Transverse colon (tissue), 4 donors: ENCODE measurements around the gene GRK3. TPM values are rescaled to one million over a fixed set of nuclear protein-coding genes. Genes with fewer than 3 reads are reported as not detected.
A peak's percentile ranks its signal among the peaks of the same experiment; 100 is the strongest.

Experiments
- DNase-seq: peaks from one replicate; pipeline ENCODE4 v3.0.0-alpha.2; 2019
- H3K27ac ChIP-seq, 4 donors: fragments of 200-600 bp; sonication (generic); 2 replicates each; pipeline ENCODE4 v1.5.1; 2016 to 2018; ENCODE audit warnings: inconsistent platforms in 4 of 4
- H3K27me3 ChIP-seq: fragments of 200-600 bp; sonication (generic); 2 replicates; pipeline ENCODE4 v1.5.1; 2017; ENCODE audit warnings: inconsistent platforms
- H3K36me3 ChIP-seq, 4 donors: fragments of 200-600 bp; sonication (generic); 2 replicates each; pipeline ENCODE4 v1.5.1; 2017 to 2019; ENCODE audit warnings: inconsistent platforms in 4 of 4
- H3K4me1 ChIP-seq, 4 donors: fragments of 200-600 bp; sonication (generic); 2 replicates each; pipeline ENCODE4 v1.5.1; 2017 to 2020; ENCODE audit warnings: inconsistent platforms in 4 of 4
- H3K4me3 ChIP-seq, 4 donors: fragments of 200-600 bp; sonication (generic); 1 replicate in 1 of 4; 2 replicates in 3 of 4; pipeline versions ENCODE4 v1.5.1 to v1.6.1; 2017 to 2019; ENCODE audit warnings: inconsistent platforms in 4 of 4
- H3K9me3 ChIP-seq, 2 donors: fragments of 200-600 bp; sonication (generic); 2 replicates each; pipeline ENCODE4 v1.5.1; 2017 to 2019; ENCODE audit warnings: inconsistent platforms in 2 of 2
- EP300 ChIP-seq: sonication (generic); formaldehyde crosslinking; IDR thresholded peaks from one replicate; pipeline ENCODE4 v1.6.1; 2017; ENCODE audit warnings: antibody characterized with exemption, low read depth
- POLR2A ChIP-seq: fragments of 450-650 bp; IDR thresholded peaks from one replicate; pipeline ENCODE4 v1.6.1; 2016; ENCODE audit warnings: antibody characterized with exemption, mild to moderate bottlenecking, moderate library complexity
- POLR2AphosphoS5 ChIP-seq, 3 donors: sonication (generic); formaldehyde crosslinking; IDR thresholded peaks; one replicate each; pipeline ENCODE4 v1.6.1; 2016; ENCODE audit warnings: antibody characterized with exemption in 3 of 3
- WGBS, 2 donors: methylation state at CpG; one replicate each; pipeline ENCODE4 v1.1.5; 2018; ENCODE audit warnings: low coverage in 1 of 2; 5-methylcytosine and 5-hydroxymethylcytosine counted together
- in situ Hi-C, 4 donors: fragments of 200-750 bp; cut with MboI; loops; one replicate each; pipeline versions ENCODE4 v1.15.0 to v1.15.1; 2017; ENCODE audit warnings: low sequenced_read_pairs in 3 of 4, low pct_ligation_motif_present in 1 of 4, low pct_unique_long_range_greater_than_20kb in 1 of 4
- intact Hi-C: fragments of 100-400 bp; cut with DNase I; formaldehyde crosslinking; loops from one replicate; pipeline ENCODE4 v1.15.1; 2023; ENCODE audit warnings: low total_unique reads
- small RNA-seq, 4 donors: library from RNA; depleted of rRNA; stranded (forward); fragments of <200 nt; gene quantifications; one replicate each; pipeline ENCODE3, GENCODE V24; 2016
- total RNA-seq, 4 donors: library from RNA; depleted of rRNA; stranded (reverse); fragments of >200 nt; gene quantifications; one replicate each; pipeline ENCODE4 v1.1.0, GENCODE V29; 2016
- TF ChIP-seq, protein P1 (sequence below), 5 experiments: fragments of 200-600 bp in 3 of 5; fragments of 450-650 bp in 2 of 5; sonication (generic) in 3 of 5; IDR thresholded peaks; 1 replicate in 2 of 5; 2 replicates in 3 of 5; pipeline ENCODE4 v1.5.1; 2016 to 2017; ENCODE audit warnings: antibody characterized with exemption in 5 of 5, inconsistent platforms in 3 of 5, mild to moderate bottlenecking in 2 of 5, moderate library complexity in 1 of 5

Gene GRK3
- total RNA-seq, 4 donors from 2014 or later: 1.6 to 7.9 (median 4.2) TPM

DNA sequence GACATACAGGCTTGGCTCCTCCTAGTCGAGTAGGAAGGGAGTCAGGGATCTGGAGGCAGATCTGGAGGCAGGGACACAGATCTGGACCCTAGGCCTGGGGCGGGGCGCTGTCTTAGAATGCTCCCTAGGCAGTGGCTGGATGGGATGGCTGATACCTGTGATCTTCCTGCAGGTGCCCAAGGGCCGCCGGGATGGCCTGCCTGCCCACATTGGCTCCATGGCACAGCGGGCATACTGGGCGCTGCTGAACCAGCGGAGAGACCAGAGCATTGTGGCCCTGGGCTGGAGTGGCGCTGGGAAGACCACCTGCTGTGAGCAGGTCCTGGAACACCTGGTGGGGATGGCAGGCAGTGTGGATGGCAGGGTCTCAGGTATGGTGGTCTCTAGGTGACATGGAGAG is 212.9 kb downstream of the GRK3 start:
- Histone ChIP-seq H3K27me3 (no peaks in the 10 kb centered on the region), H3K9me3 (no peaks in the 10 kb centered on the region), H3K27ac (no peak overlapping the region), H3K36me3 (no peaks in the 10 kb centered on the region), H3K4me1 (no peaks in the 10 kb centered on the region), H3K4me3 (no peak overlapping the region)
- WGBS, 2 donors: 79% methylated on average over 9 of the region's 9 CpGs; no CpG with 5 or more reads in 1 of the 2 donors
- TF ChIP-seq, protein P1, sequence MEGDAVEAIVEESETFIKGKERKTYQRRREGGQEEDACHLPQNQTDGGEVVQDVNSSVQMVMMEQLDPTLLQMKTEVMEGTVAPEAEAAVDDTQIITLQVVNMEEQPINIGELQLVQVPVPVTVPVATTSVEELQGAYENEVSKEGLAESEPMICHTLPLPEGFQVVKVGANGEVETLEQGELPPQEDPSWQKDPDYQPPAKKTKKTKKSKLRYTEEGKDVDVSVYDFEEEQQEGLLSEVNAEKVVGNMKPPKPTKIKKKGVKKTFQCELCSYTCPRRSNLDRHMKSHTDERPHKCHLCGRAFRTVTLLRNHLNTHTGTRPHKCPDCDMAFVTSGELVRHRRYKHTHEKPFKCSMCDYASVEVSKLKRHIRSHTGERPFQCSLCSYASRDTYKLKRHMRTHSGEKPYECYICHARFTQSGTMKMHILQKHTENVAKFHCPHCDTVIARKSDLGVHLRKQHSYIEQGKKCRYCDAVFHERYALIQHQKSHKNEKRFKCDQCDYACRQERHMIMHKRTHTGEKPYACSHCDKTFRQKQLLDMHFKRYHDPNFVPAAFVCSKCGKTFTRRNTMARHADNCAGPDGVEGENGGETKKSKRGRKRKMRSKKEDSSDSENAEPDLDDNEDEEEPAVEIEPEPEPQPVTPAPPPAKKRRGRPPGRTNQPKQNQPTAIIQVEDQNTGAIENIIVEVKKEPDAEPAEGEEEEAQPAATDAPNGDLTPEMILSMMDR (IDR thresholded peaks at IDR 0.05): no peak
- no peak for TF ChIP-seq EP300
- no peak for TF ChIP-seq POLR2A
- no peak for TF ChIP-seq POLR2AphosphoS5 (IDR thresholded peaks at IDR 0.05)
- in situ Hi-C loops (loop anchor here in 2 of 4 donors (10.0 to 25.0 kb wide), 2 partner anchors 313 to 560 kb away; no protein-coding TSS in a partner anchor), intact Hi-C loops (no loop called here)
- no peak for DNase-seq

DNA sequence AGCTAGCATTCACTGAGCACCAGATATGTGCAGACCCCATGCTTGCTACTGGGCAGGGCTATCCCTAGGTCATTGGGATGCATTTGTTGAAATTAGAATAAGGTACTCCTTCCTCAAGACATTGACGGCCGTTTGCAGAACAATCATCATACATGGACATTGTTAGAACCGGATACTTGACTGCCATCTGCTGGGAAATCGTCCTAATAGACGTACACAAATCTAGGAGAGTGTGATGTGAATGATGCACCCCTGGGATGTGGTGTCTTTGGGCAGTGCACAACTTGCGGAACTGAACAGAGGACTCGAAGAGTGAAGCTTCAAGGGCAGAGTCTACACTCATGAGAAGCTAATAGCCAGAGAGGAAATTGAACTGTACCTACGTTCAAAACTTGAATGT is 213.4 kb downstream of the GRK3 start:
- in situ Hi-C loops: loop anchor here in 2 of 4 donors (10.0 to 25.0 kb wide), 2 partner anchors 313 to 559 kb away; no protein-coding TSS in a partner anchor
- Histone ChIP-seq H3K36me3 (no peaks in the 10 kb centered on the region), H3K4me1 (no peaks in the 10 kb centered on the region), H3K9me3 (no peaks in the 10 kb centered on the region), H3K4me3 (no peak overlapping the region), H3K27ac (no peak overlapping the region), H3K27me3 (no peaks in the 10 kb centered on the region)
- DNase-seq: no peak
- no peak for TF ChIP-seq EP300
- TF ChIP-seq POLR2AphosphoS5 (IDR thresholded peaks at IDR 0.05): no peak
- TF ChIP-seq, protein P1 (IDR thresholded peaks at IDR 0.05): peak in 2 of 5 experiments; percentile 13 to 30
- no peak for TF ChIP-seq POLR2A
- 24 to 83% methylated on average over 1 to 8 of the region's 8 CpGs for WGBS, 2 donors
- intact Hi-C loops: no loop called here

Small RNA genes lying within 50 kb of the gene (small RNA-seq; reads per million reads assigned to genes)
- 0 to 0.12 (median 0) reads per million in 4 donors for gene RNA5SP494

Other genes with a start within 250 kb of the GRK3 start
- under 1 TPM in 1 of 4 donors, not detected in 3; 0.27 TPM for gene MYO18B, start 177.5 kb downstream of the GRK3 start, total RNA-seq